Measurements from ENCODE around the gene SERTAD2.

DNA sequence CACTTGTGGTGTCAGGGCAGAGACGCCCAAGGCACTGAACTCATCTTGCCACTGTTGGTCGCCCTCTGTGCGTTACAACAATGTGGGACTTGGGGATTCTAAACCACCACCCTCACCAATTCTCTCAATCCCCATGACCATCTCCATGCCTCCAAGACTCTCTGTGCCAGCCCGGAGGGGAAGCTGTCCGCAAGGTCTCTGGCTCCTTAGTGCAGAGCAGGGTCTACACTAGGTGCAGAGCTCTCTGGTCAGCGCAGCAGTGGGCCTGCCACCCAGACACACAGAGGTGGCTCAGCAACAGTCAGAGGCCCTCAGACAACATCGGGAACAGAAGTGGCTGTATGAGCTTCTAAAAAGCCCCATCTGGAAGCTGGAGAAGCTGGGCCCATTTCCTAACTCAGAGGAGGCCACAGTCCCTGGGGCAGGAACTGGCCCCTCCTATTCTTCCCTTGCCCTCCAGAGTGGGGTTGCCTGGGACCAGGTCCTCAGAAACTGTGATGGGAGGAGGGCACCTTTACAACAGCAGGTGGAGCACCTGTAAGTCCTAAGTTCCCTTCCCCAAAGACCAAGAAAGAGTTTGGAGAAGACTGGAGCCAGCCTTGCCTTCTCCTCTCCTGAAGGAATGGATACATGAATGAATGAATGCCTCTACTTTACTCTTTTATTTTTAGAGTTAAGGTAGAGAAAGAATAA lies 37.7 kb downstream of the SERTAD2 start:
- TF ChIP-seq, protein P1, sequence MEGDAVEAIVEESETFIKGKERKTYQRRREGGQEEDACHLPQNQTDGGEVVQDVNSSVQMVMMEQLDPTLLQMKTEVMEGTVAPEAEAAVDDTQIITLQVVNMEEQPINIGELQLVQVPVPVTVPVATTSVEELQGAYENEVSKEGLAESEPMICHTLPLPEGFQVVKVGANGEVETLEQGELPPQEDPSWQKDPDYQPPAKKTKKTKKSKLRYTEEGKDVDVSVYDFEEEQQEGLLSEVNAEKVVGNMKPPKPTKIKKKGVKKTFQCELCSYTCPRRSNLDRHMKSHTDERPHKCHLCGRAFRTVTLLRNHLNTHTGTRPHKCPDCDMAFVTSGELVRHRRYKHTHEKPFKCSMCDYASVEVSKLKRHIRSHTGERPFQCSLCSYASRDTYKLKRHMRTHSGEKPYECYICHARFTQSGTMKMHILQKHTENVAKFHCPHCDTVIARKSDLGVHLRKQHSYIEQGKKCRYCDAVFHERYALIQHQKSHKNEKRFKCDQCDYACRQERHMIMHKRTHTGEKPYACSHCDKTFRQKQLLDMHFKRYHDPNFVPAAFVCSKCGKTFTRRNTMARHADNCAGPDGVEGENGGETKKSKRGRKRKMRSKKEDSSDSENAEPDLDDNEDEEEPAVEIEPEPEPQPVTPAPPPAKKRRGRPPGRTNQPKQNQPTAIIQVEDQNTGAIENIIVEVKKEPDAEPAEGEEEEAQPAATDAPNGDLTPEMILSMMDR (conservative IDR thresholded peaks at IDR 0.05; ENCODE audit: low read length) = no peak
- no peak for TF ChIP-seq EZH2phosphoT487 (IDR thresholded peaks at IDR 0.05; ENCODE audit: borderline replicate concordance)

All from Loucy (cell line).